Testis (tissue), 3 donors: ENCODE measurements around the gene LTA4H. TPM values are rescaled to one million over a fixed set of nuclear protein-coding genes. Genes with fewer than 3 reads are reported as not detected.

Experiments
- DNase-seq: peaks from one replicate; pipeline ENCODE4 v3.0.0-alpha.2; 2019
- H3K27ac ChIP-seq, 2 donors: fragments of 200-600 bp; sonication (generic); one replicate each; pipeline ENCODE4 v1.5.1; 2019
- H3K27me3 ChIP-seq: fragments of 200-600 bp; sonication (generic); one replicate; pipeline ENCODE4 v1.5.1; 2019
- H3K36me3 ChIP-seq: fragments of 200-600 bp; sonication (generic); one replicate; pipeline ENCODE4 v1.5.1; 2017; ENCODE audit warnings: low read depth; ENCODE audit errors: missing control alignments
- H3K4me1 ChIP-seq: fragments of 200-600 bp; sonication (generic); one replicate; pipeline ENCODE4 v1.5.1; 2019
- H3K4me3 ChIP-seq, 2 donors: fragments of 200-600 bp; sonication (generic); one replicate each; pipeline ENCODE4 v1.5.1; 2017 to 2019
- H3K9me3 ChIP-seq: fragments of 200-600 bp; sonication (generic); one replicate; pipeline ENCODE4 v1.5.1; 2017
- POLR2A ChIP-seq: fragments of 450-650 bp; IDR thresholded peaks from one replicate; pipeline ENCODE4 v1.6.1; 2017; ENCODE audit warnings: antibody characterized with exemption, mild to moderate bottlenecking, moderate library complexity
- WGBS, 2 donors: methylation state at CpG; one replicate each; pipeline ENCODE4 v1.1.5; 2018; 5-methylcytosine and 5-hydroxymethylcytosine counted together
- intact Hi-C: fragments of 100-400 bp; cut with DNase I; formaldehyde crosslinking; loops from one replicate; pipeline ENCODE4 v1.15.1; 2023; ENCODE audit warnings: low total_unique reads
- polyA plus RNA-seq: library from polyadenylated mRNA; stranded (reverse); fragments of 350-450 nt; fragmentation: Illumina TruSeq; extraction: RNeasy Lipid Tissue Mini Kit (QIAGEN cat#74804); gene quantifications from one replicate; pipeline ENCODE4 v1.2.3, GENCODE V29; 2014; ENCODE audit warnings: low read depth, low replicate concordance; ENCODE audit not compliant: insufficient read depth
- total RNA-seq, 2 donors: library from RNA; depleted of rRNA; stranded (reverse); fragments of >200 nt; gene quantifications; one replicate each; pipeline ENCODE4 v1.2.3, GENCODE V29; 2016
- TF ChIP-seq, protein P1 (sequence below), 3 experiments: fragments of 450-650 bp in 2 of 3; fragments of 200-600 bp in 1 of 3; sonication (generic) in 1 of 3; IDR thresholded peaks; one replicate each; pipeline ENCODE4 v1.5.1; 2016 to 2019; ENCODE audit warnings: antibody characterized with exemption in 3 of 3, mild to moderate bottlenecking in 2 of 3, moderate library complexity in 1 of 3

LTA4H gene
- total and polyA plus RNA-seq, 3 donors from 2014 or later, result 41.5 to 62.5 (median 44.4) TPM

DNA sequence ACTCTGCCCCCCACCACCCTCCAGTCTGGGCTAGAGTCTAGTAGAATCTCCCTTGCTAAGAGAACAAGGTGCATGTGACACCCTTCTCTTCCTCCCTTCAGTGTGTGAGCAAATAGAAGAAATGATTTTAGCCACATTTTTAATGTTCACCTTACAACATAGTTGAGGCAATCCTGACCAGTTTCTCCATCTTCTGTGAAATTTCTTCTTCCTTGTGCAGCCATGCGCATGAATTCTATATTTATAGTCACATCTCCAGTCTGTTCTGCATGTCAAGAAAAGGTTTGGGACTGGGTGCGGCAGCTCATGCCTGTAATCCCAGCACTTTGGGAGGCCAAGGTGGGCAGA, 9.5 kb upstream of the LTA4H start:
- no peak overlapping the region for H3K27ac ChIP-seq
- TF ChIP-seq, protein P1, sequence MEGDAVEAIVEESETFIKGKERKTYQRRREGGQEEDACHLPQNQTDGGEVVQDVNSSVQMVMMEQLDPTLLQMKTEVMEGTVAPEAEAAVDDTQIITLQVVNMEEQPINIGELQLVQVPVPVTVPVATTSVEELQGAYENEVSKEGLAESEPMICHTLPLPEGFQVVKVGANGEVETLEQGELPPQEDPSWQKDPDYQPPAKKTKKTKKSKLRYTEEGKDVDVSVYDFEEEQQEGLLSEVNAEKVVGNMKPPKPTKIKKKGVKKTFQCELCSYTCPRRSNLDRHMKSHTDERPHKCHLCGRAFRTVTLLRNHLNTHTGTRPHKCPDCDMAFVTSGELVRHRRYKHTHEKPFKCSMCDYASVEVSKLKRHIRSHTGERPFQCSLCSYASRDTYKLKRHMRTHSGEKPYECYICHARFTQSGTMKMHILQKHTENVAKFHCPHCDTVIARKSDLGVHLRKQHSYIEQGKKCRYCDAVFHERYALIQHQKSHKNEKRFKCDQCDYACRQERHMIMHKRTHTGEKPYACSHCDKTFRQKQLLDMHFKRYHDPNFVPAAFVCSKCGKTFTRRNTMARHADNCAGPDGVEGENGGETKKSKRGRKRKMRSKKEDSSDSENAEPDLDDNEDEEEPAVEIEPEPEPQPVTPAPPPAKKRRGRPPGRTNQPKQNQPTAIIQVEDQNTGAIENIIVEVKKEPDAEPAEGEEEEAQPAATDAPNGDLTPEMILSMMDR (IDR thresholded peaks at IDR 0.05), result no peak
- TF ChIP-seq POLR2A, result no peak
- no peaks in the 10 kb centered on the region for H3K9me3 ChIP-seq
- WGBS, 2 donors, result 96% methylated on average over 2 of the region's 2 CpGs
- no peaks in the 10 kb centered on the region for H3K4me1 ChIP-seq
- no peak for DNase-seq
- intact Hi-C loops, result no loop called here
- H3K36me3 ChIP-seq, result no peaks in the 10 kb centered on the region
- no peaks in the 10 kb centered on the region for H3K27me3 ChIP-seq
- no peak overlapping the region for H3K4me3 ChIP-seq

DNA sequence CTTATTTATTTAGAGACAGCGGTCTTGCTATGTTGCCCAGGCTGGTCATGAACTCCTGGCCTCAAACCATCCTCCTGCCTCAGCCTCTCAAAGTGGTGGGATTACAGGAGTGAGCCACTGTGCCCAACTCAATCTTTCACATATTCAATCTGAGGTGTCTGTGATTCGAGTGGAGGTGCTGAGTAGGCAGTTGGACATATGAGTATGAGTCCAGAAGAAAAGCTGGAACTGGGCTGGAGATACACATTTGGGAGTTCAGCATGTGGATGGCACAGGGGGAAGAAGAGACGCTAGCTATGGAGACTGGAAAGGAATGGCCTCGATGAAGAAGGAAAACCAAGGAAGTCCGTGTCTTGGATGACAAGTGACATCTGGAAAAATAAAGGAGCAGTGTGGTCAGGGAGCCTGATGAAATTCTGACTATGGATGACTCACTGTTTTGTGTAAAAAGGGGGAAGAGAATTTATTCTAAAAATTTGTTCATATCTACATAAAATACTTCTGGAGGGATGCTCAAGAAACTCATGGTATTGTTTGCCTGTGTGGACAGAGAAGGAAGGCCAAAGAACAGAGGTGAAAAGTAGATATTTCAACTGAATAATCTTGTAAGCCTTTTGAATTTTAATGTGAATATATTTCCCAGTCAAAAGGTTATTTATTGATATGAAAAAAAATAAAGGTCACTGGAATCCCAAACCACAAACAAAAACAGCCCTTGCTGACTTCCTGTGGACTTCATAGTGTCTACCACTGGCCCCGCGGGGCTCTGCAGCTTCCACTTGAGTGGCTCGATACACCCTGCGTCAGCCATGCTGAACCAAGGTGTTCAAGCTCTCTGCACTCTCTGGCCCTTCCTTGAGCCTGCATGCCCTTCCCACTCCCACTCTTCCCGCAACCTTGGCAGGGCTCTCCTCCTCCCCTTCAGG, 8.9 kb upstream of the LTA4H start:
- Histone ChIP-seq H3K36me3 (no peaks in the 10 kb centered on the region), H3K27me3 (no peaks in the 10 kb centered on the region), H3K4me1 (no peaks in the 10 kb centered on the region), H3K9me3 (no peaks in the 10 kb centered on the region), H3K4me3 (no peak overlapping the region), H3K27ac (no peak overlapping the region)
- DNase-seq, result no peak
- WGBS, 2 donors, result 76 to 77% methylated on average over 10 of the region's 10 CpGs
- intact Hi-C loops, result no loop called here
- TF ChIP-seq POLR2A, result no peak
- TF ChIP-seq, protein P1 (IDR thresholded peaks at IDR 0.05), result no peak

DNA sequence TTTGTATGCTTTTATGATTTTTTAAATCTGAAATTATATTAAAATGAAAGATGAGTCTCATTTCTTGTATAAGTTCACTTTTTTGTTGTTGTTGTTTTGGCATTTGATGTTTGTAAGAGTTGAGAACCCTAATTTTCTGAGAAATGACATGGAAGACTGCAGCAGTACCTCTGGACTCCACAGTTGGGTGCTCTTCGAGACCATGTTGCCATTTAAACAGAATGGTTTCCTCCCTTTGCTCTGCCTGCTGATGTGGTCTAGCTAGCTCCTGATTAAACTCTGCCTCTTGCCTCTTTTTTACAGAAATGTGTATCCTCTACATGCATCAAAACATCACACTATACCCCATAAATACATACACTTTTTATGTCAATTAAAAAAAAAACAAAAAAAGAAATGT, 5.8 kb upstream of the LTA4H start:
- DNase-seq, result no peak
- WGBS, 2 donors, result 61 to 72% methylated on average over 1 of the region's 1 CpG
- no peak overlapping the region for H3K27ac ChIP-seq
- no peaks in the 10 kb centered on the region for H3K9me3 ChIP-seq
- no peak for TF ChIP-seq POLR2A
- TF ChIP-seq, protein P1 (IDR thresholded peaks at IDR 0.05), result no peak
- H3K36me3 ChIP-seq, result no peaks in the 10 kb centered on the region
- no peak overlapping the region for H3K4me3 ChIP-seq
- intact Hi-C loops, result no loop called here
- H3K4me1 ChIP-seq, result no peaks in the 10 kb centered on the region
- H3K27me3 ChIP-seq, result no peaks in the 10 kb centered on the region

DNA sequence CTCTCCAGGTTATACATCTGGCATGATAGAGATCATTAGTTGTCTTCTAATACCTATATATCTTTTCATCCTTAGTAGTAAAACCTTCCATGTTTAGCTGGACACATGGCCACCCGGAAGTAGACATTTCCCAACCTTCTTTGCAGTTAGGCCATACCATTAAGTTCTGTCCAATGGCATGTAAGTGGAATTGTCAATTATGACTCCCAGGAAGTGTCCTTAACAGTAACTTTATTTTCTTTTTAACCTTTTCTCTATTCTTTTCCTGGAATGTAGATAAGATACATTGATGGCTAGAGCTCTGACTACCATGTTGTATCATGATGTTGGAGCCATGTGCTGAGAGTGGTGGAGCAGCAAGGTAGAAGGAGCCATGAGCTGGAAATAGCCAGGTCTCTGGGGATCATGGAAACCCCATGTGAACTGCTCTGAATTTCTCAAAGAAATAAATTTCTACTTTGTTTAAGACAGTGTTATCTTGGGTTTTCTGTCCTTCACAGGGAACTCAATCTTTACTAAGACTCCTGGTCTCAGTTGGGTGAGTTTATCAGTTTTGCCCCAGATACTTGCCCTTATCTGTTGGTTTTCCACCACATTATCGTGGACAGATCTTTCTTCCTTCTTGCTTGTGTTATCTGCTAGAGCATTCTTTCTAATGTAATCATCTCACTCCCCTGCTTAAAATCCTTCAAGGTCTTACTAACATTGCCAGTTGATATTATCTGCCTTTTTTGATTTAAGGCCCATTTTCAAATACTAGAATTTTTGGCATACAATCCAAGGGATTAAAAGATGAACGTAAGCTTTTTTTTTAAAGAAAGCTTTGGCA, 5.1 kb upstream of the LTA4H start:
- intact Hi-C loops, result no loop called here
- H3K4me3 ChIP-seq, result no peak overlapping the region
- DNase-seq, result no peak
- H3K27me3 ChIP-seq, result no peaks in the 10 kb centered on the region
- H3K4me1 ChIP-seq, result no peaks in the 10 kb centered on the region
- no peaks in the 10 kb centered on the region for H3K9me3 ChIP-seq
- TF ChIP-seq POLR2A, result no peak
- TF ChIP-seq, protein P1 (IDR thresholded peaks at IDR 0.05), result no peak
- H3K36me3 ChIP-seq, result no peaks in the 10 kb centered on the region
- 47 to 64% methylated on average over 3 of the region's 3 CpGs for WGBS, 2 donors
- H3K27ac ChIP-seq, result no peak overlapping the region
